Stromal cell of bone marrow (primary cell): ENCODE data around the gene RAB5A.
"Not testable (repeated sequence)": the region's sequence is repeated elsewhere in the genome, so short reads cannot be mapped to it uniquely, and the experiment has no call there.

ENCODE experiments used
- DNase-seq: peaks from one replicate; pipeline ENCODE4 v3.0.0-alpha.2; 2012; ENCODE audit warnings: low read depth

Gene RAB5A, protein sequence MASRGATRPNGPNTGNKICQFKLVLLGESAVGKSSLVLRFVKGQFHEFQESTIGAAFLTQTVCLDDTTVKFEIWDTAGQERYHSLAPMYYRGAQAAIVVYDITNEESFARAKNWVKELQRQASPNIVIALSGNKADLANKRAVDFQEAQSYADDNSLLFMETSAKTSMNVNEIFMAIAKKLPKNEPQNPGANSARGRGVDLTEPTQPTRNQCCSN

DNA sequence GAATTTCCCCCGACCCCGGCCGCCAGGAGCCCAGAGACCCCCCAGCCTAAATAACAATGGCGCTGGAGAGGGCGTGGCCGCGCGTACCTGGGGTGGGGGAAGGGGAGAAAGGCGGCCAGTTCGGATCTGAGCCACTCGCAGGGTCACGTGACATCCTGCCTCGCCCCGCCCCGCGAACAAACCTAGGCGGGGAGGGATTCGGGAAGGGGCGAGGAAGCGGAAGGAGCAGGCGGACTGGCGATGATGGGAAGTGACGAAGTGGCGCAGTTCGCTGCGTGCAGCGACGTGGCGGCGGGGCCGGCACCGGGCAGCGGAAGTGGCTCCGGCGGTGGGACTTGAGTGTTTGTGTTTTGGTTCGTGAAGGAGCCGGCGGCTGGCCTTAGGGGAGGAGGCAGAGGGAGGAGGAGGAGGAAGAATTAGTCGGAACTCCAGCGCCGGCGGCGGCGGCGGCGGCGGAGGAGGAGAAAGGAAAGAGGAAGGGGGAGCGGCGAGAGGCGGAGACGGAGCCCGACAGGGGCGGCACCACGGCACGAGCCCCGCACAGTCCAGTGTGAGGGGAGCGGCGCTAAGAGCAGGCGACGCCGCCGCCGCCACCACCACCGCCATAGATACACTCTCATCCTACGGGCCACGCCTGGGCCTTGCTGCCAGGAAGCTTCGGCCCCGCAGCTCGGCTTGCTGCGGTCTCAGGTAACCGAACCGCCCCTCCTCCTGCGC, at the start of gene RAB5A:
TSS of gene RAB5A (plus strand) at position 266 of the 717 bp plus-strand sequence. CDS start 3,802 bp downstream, outside the sequence.
- DNase-seq = peak; percentile 95

DNA sequence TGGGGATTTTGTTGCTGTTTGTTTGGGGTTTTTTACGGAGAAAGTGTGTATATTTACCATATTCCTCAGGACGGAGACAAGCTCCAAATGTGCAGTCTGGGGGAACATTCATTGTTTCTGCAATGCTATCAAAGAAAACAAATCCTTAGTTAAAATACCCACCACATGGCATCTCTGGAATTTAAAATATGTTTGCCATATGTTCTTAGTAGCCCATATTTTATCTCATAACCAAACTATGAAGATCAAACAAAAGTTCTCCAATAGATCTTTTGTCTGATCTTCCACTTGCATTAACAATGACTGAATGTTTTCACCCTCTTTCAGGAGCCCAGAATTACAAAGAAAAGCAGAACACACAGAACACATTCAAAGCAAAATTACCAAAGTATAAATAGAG, 48.2 kb upstream of the RAB5A start:
- no peak for DNase-seq

DNA sequence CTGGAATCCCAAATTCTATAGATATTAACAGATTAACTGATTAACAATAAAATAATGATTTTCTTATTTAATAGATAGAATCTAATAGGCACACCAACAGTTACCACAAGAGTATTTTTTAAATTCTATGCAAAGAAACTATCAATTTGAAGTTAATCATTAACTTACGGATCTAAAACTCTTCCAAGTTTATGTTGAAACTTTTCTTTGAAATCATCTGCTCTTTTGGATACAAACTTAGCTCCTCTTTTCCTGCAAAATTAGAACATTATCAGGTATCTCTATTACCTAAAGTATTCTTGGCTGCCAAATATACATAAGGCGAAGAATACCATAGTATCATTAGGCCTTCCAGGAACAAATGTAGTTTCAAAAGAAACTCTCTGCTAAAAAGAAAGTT, 47.6 kb upstream of the RAB5A start:
- no peak for DNase-seq

DNA sequence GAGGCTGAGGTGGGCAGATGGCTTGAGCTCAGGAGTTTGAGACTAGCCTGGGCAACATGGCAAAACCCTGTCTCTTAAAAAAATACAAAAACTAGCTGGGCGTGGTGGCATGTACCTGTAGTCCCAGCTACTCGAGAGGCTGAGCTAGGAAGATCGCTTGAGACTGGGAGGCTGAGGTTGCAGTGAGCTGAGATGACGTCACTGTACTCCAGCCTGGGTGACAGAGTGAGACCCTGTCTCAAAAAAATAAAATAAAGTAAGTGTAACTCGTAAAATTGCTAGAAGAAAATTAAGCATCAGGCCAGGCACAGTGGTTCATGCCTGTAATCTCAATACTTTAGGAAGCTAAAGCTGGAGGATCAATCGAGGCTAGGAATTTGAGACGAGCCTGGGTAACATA, 47.1 kb upstream of the RAB5A start:
- not testable (repeated sequence) for DNase-seq

DNA sequence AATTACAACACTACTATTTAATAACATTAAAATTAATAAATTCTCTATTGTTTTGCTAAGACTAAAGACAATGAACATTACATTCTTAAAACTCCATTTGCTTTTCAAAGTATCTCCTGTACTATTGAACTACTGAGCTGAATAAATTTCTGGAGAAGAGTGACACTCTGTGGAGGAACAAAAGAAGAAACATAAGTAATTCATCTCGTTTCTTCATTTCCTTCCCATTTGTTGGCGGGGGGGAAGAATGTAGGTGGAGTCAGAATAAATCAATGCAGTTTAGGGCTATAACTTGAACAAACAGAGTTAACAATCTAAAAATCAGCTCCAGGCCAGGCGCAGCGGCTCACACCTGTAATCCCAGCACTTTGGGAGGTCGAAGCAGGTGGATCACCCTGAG, 45.6 kb upstream of the RAB5A start:
- DNase-seq = no peak

DNA sequence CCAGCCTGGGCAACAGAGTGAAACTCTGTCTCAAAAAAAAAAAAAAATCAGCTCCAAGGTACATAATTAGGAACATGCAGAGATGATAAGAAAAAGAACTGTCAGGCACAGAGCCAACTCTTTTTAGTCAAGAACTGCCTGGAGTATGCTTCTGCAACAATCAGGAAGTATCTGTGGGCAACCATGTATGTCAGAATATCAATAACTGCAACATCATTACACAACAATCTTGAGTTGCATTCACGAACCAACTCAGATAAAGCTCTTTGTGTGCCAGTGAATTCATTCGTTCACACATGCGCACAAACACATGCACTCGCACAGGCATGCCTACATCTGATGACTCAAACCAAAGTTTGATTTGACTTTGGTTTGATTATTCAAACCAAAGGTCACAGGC, 45.0 kb upstream of the RAB5A start:
- DNase-seq = no peak

DNA sequence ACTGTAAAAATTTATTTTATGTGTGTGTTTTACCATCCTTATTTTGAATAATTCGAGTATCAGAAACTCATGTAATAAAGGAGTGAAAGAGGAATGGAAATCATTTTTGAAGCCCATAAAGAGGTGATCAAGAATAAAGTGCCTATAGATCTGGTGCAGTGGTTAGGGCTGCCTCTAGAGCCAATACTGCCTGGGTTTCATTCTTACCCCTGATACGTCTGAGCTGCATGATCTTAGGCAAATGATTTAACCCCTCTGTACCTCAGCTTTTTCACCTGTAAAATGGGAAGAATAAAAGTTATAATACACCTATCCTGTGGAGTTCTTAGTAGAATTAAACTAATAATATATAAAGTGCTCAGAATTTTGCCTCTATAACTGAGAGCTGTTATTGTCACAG, 43.2 kb upstream of the RAB5A start:
- DNase-seq = no peak

DNA sequence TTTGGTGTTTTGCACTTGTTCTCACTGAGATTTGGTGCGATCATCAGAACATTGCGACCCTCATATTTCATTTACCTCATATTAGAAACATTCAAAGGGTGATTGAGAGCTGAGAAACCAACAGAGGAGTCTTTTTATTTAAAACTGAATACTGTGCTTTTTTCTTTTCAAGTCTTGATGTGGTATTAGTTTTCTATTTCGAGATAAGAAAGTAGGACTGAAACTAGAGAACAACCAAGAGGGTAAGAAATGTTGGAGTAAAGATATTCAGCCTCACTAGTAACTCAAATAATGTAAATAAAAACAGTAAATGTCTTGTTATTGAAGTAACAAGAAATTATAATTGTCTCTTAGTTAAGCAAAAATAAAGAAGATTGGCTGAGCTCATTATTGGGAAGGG, 39.4 kb upstream of the RAB5A start:
- no peak for DNase-seq

DNA sequence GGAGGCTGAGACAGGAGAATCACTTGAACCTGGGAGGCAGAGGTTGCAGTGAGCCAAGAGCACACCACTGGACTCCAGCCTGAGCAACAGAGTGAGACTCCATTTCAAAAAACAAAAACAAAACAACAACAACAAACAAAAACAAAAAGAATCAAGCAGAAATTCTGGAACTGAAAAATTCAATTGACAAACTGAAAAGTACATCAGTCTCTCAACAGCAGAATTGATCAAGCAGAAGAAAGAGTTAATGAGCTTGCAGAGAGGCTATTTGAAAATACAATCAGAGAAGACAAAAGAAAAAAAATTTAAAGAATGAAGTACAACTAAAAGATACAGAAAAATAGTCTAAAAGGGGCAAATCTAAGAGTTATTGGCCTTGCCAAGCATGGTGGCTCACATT, 35.4 kb upstream of the RAB5A start:
- DNase-seq = no peak

DNA sequence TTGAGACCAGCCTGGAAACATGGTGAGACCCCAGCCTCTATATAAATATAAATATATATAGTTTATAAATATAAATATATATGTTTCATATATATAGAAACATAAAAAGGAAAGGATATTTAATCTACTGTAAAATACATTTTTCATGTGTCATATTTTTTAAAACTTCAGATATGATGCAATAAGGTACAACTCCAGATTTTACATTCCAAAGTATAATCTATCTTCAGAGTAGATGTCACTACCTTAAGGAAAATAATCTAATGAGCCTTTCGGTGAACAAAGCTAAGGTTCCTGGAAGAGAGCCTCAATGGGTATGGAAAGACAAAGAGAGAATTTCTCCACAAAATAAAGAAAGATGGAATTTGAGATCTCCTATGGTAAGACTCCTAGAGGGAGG, 29.7 kb upstream of the RAB5A start:
- no peak for DNase-seq

DNA sequence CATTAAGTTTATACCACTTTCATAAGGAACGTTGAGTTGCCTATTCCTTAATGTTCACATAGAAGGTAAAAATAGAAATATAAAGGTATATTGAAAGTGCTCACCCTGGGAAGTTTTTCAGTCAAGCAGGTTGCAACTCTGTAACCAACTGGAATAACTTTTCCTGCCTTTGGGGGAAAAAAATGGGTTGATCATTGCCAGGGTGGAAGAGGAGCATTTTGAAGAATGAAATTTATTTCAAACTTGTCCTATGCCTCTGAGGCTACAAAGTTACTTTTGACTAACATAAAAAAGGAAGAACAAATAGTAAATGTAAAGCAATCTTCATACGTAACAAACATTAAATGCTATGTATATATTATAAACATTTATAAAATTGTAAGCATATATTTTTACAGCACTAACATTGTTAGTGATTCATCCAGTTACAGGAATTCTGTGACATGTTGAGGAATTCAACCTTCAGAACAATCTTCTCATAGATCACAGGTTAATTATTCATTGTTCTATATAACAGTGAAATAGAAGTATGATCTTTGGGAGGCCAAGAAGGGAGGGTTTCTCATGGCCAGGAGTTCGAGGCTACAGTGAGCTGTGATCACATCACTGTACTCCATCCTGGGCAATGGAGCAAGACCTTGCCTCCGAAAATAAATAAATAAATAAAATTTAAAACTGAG, 26.4 kb upstream of the RAB5A start:
- DNase-seq = no peak

DNA sequence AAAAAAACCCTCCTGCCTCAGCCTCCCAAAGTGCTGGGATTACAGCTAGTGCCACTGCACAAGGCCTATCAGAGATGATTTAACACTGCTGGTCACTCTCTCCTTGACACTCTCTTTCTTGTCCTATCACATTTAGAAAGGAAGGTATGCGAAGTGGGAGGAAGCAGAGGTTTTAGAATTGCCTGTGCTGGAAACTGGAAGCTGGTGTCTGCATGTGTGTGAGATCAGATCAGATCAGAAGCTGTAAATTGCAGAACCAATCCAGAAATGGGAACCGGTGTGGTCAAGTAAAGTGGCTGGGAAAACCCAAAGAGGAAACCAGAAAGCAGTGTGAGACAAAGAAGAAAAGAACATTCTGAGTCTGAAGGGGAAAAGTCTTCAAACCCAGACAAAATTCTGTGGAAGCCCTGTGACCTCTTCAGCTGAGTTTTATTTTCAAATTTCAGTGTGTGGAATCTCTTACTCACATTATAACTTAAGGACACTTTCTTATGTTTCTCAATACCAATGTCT, 15.7 kb upstream of the RAB5A start:
- DNase-seq = peak; percentile 5

DNA sequence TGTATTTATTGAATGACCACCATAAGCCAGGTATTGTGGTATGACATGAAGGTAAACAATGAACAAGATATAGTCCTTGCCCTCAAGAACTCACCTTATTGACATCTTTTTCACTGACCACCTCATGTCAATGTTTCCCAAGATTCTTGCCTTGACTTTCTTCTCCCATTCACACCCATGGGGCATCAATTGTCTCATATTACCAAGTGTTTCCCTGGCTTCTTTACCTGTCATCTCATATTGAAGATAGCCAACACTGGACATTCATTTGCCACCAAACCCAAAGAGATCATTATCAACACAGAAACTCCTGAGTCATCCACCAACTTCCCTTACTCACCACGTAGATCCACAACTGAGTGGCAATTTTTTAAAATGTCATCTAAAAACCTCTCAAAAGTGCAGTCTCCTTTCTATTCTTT, 15.1 kb upstream of the RAB5A start:
- peak; percentile 3 for DNase-seq

DNA sequence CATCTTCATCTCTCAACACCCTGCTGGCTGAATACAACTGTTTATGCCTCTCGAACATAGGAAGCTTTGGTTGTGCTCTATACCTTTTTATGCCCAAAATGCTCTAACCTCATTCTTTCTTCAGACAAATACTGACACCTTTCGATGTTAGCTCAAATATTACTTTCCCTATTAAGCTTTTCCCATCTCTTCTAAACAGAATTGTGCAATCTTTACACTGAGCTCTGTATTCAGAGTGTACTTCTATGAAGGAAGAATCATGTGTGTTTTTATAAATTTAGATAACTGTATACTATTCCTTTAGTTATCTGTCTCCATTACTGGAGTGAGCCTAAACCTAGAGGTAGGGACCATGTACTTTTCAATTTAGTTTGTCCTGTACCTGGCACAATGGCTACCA, 14.5 kb upstream of the RAB5A start:
- no peak for DNase-seq

DNA sequence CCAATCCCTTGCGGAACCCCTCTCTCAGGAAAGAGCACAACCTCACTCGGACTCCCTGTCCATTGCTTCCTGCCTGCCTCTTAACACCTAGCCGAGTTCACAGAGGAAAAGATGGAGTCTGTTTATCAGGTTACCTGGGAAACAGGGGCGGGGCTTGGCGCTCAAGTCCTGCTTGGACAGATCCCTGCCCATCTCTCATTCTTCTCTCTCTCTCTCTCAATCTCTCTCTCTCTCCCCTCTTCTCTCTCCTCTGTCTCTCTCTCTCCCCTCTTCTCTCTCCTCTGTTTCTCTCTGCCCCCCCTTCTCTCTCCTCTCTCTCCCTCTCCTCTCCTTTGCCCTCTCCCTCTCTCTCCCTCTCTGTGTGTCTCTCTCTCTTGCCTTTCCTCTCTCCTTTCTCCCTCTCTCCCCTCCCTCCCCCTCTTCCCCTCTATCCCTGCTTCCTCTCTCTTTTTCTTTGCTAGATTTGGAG, 12.8 kb upstream of the RAB5A start, which contains the start of gene EFHB:
TSS of gene EFHB (minus strand) at position 120 of the 469 bp plus-strand sequence. CDS start 199 bp downstream, outside the sequence.
- no peak for DNase-seq

DNA sequence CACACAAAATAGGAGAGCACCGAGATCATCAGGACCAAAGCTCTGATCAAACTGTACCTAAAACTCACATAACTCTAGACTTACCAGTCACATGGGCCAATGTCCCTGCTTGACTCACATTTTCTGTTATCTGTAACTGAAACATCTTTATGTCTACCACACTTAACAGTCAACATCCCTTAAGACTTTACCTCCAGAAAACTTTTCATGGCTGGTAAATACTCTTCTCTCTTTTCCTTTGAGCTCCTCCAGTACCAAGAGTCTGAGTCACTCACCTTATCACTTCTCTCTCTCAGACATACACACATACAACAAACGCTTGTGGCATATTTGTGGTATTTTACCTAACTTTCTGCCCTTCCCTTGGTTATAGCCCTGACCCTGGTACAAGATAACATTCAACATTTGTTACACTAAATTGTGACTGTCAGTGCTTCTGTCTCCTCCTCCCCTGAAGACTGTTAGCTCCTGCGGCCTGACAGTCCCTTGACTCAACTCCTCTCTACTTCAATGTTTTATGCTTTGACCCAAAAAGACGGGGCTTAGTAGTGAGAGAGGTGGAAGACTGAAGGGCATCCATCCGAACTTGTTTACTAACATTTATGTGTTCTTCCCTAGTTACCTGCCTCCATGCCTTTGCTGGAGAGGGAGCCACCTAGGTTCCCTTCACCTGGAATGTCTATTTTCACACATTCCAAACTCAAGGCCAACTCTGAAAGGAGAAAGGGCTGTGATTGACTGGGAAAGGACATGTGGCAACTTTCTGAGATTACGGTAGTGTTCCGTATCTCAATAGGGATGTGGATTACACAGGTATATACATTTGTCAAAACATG, 9.2 kb upstream of the RAB5A start:
- no peak for DNase-seq

DNA sequence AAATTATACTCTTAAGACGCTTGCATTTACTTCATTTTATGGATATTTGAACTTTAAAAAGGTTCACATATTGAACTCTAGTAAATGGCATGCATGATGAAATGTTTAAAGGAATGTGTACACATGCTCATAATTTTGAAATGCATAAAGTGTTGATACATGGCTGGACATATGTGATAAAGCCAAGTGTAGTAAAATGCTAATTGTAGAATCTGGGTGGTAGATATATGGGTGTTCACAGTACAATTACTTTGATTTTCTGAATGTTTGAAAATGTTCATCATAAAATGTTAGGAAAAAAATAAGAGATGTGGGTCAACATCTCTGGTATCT, 8.6 kb upstream of the RAB5A start:
- no peak for DNase-seq

DNA sequence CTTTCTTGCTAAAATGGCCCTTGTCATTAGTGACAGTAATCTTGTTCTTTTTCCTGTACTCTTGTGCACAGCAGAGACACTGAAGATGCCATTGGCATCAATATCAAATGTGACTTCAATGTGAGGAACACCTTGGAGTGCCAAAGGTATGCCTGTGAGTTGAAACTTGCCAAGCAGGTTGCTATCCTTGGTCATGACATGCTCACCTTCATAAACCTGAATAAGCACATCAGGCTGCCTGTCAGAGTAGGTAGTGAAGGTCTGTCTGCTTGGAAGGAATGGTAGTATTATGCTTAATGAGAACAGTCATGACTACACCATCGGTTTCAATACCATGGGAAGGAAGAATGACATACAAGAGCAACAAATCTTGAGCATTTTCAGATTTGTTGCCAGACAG, 6.3 kb upstream of the RAB5A start:
- DNase-seq = no peak

DNA sequence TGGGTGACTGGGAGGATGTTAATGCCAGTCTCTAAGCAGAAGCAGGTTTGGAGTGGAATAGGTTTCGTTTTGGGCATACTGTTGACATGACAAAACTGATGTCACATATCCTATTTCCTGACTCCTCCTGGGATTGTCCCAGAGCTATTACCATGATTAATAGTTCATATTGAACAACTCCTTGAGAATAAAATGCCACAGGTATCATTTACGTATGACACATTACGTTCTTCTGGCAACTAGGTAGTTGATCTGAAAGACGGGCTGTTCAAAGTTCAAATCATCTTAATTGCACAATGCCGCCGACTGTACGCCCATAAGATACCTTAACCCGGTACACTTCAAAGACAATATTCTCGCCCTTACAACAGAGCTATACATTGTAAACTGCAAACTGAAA, 1.4 kb upstream of the RAB5A start:
- DNase-seq = no peak

DNA sequence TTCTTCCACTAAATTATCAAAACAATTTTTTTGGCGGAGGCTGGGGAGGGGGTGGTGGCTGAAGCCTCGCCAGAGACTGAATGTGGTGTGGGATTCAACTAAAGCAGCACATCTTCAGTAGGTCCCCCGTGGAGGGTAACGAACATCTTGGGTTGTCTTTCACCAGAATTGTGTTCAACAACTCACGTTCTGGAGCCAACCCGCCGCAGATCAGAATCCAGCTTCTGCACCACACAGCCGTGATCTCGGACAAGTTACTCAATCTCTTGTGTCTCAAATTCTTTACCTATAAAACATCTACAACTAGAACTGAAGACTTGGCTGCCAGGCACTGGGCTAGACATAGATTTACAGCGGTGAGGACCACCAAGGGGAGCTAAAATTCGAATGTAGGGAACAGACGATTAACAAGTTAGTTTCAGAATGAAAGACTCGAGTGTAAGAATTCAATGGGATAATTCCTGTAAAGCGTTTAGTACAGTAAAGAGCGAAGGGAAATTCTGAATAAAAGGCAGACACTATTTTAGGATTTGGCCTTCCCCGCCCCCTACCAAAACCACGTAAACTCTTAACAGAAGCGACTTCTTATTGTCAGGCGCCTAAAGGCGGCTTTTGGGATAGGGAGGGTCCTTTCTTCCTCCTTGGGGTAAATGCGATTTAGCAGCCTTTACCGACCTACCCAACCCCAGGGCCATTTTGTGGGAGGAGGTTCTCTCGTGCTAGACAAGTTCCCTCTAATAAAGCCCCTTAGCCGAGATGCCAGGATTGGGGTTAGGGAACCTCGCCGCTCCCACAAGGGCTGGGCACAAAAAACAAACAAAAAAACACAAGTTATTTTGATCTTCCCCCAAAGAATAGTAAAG, 697 bp upstream of the RAB5A start:
- DNase-seq = peak; percentile 6

DNA sequence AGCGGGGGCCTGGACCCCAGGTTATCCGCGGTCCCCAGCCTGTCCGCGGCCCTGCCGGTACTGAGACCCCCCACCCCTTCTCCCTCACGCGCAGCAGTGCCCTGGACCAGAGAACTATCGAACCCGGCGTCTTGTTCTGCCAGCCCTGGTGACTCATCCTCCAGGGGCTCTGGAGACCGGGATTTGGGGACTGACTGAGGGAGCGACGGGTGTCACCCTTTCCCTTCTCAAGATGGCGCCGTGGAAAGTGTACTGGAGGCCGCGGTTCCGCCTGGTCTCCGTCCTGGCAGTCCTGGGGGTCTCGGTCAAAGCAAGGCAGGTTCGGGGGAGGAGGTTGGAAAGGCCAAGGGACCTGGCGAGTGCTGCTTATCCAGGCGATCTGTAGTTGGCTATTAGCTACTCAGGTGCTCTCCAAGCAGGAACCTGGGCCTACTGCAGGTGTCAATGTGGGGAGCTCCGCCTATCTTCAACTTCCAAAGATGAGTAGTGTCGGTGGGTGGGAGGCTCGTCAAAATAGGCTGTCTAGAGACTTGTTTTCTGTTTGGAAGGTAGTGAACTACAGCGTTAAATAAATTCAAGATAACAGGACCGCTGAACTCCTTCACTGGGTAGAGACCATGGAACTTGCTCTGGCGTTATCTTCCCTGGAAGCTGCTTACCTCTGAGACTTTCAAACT, 790 bp downstream of the RAB5A start:
- DNase-seq = peak; percentile 20
